ENCODE measurements around the gene KLHL22. TPM values are rescaled to one million over a fixed set of nuclear protein-coding genes. Genes with fewer than 3 reads are reported as not detected.
A peak's percentile ranks its signal among the peaks of the same experiment; 100 is the strongest.

Gene KLHL22
- total RNA-seq, 1 experiment from 2014 or later = 36.2 TPM

DNA sequence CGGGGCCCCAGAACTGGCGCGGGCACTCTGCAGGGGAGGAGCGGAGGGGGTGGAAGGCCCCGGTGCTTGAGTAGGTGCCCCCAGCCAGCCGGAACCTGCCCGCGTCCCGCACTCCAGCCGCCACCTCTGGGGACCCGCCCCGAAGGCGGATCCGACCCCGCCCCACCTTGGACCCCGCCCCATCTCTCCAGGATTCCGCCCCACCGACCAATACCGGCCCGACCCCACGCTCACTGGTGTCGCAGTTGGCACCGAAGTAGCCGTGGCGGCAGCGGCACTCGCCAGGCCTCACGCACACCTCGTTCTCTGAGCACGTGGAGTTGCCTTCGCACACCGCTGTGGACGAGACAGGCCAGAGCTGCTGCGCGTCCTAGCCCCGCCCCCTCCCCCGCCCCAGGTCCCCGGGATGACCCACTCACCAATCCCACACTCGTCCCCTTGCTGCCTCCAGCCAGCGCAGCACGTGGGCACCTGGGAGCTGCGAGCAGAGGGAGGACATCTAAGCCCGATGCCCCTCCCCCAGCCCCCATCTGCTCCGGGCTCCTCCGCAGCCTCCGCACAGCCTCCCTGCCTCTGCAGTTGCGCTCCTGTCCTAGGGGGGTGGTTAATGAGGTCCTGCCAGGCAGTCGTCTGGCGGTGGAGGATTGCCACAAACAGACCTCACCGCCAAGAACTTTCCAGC is 63.9 kb downstream of the KLHL22 start:
- H3K9me3 ChIP-seq (ENCODE audit: low read depth, low read length, poor library complexity, severe bottlenecking) = no peaks in the 10 kb centered on the region
- intact Hi-C loops (cut with micrococcal nuclease; ENCODE audit: unreplicated experiment) = loop anchor here (5.0 kb wide), 1 partner anchor 66 kb away; the partner anchor contains the start of gene KLHL22
- H3K27me3 ChIP-seq (replicated peaks; ENCODE audit: insufficient read depth, low read depth, low read length, poor library complexity) = peaks cover 3% of the 10 kb centered on the region
- peaks cover 3% of the 10 kb centered on the region for H3K4me1 ChIP-seq (ENCODE audit: insufficient read depth, low read length, poor library complexity, severe bottlenecking)
- no peaks in the 10 kb centered on the region for H3K36me3 ChIP-seq (ENCODE audit: insufficient read depth, low read length, poor library complexity, severe bottlenecking)
- CTCF ChIA-PET = no interaction called here
- TF ChIP-seq, protein P1, sequence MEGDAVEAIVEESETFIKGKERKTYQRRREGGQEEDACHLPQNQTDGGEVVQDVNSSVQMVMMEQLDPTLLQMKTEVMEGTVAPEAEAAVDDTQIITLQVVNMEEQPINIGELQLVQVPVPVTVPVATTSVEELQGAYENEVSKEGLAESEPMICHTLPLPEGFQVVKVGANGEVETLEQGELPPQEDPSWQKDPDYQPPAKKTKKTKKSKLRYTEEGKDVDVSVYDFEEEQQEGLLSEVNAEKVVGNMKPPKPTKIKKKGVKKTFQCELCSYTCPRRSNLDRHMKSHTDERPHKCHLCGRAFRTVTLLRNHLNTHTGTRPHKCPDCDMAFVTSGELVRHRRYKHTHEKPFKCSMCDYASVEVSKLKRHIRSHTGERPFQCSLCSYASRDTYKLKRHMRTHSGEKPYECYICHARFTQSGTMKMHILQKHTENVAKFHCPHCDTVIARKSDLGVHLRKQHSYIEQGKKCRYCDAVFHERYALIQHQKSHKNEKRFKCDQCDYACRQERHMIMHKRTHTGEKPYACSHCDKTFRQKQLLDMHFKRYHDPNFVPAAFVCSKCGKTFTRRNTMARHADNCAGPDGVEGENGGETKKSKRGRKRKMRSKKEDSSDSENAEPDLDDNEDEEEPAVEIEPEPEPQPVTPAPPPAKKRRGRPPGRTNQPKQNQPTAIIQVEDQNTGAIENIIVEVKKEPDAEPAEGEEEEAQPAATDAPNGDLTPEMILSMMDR (conservative IDR thresholded peaks at IDR 0.05; ENCODE audit: low read depth, low read length) = no peak
- no peak for TF ChIP-seq EZH2 (IDR thresholded peaks at IDR 0.05; ENCODE audit: borderline replicate concordance, low read depth, low read length, poor library complexity, severe bottlenecking)
- peak overlapping the region; percentile 38 for H3K4me3 ChIP-seq (ENCODE audit: low read depth, low read length, poor library complexity, severe bottlenecking)
- no TSS peak for BruUV-seq (replicated peaks)
- POLR2A ChIA-PET (ENCODE audit: low non-redundant PET) = no interaction called here
- no peak for DNase-seq (ENCODE audit: low spot score)
- H3K27ac ChIP-seq (ENCODE audit: low read depth, low read length, poor library complexity, severe bottlenecking) = no peak overlapping the region

DNA sequence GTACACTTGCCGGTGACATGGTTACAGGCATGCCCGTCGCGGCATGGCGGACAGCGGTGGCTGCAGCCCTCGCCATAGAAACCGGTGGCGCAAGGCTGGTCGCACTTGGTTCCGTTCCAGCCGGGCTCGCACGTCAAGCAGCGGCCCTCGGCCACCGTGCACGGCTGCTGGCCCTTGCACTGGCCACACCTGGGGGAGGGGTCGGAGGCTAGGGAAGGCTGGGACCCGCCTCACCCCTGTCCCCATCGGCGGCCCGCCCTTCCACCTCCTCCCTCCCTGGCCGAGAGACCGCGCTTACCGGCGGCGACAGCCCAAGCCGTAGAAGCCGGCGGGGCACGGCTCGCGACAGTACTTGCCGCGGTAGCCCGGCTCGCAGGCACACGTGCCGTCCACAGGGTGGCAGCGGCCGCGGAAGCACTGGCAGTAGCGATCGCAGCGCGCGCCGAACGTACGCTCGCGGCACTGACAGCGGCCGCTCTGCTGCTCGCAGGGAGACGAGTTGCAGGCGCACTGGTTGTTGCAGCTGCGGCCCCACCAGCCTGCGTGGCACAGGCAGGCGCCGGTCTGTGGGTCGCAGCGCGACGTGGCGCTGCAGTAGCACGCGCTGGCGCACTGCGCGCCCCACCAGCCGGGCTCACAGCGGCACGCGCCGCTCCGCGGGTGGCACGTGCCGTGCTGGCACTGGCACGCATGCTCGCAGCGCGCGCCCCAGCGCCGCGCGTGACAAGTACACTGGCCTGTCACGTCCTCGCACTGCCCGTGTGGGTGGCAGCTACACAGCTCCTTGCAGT is 64.7 kb downstream of the KLHL22 start:
- Histone ChIP-seq H3K36me3 (ENCODE audit: insufficient read depth, low read length, poor library complexity, severe bottlenecking) (no peaks in the 10 kb centered on the region), H3K4me3 (ENCODE audit: low read depth, low read length, poor library complexity, severe bottlenecking) (peak overlapping the region; percentile 38), H3K4me1 (ENCODE audit: insufficient read depth, low read length, poor library complexity, severe bottlenecking) (no peaks in the 10 kb centered on the region), H3K27me3 (replicated peaks; ENCODE audit: insufficient read depth, low read depth, low read length, poor library complexity) (no peaks in the 10 kb centered on the region), H3K27ac (ENCODE audit: low read depth, low read length, poor library complexity, severe bottlenecking) (no peak overlapping the region), H3K9me3 (ENCODE audit: low read depth, low read length, poor library complexity, severe bottlenecking) (no peaks in the 10 kb centered on the region)
- CTCF ChIA-PET = no interaction called here
- TF ChIP-seq, protein P1 (conservative IDR thresholded peaks at IDR 0.05; ENCODE audit: low read depth, low read length) = peak; percentile 64
- TF ChIP-seq EZH2 (IDR thresholded peaks at IDR 0.05; ENCODE audit: borderline replicate concordance, low read depth, low read length, poor library complexity, severe bottlenecking) = no peak
- BruUV-seq (replicated peaks) = no TSS peak
- intact Hi-C loops (cut with micrococcal nuclease; ENCODE audit: unreplicated experiment) = loop anchor here (5.0 kb wide), 1 partner anchor 66 kb away; the partner anchor contains the start of gene KLHL22
- peak; percentile 87 for DNase-seq (ENCODE audit: low spot score)
- POLR2A ChIA-PET (ENCODE audit: low non-redundant PET) = no interaction called here

DNA sequence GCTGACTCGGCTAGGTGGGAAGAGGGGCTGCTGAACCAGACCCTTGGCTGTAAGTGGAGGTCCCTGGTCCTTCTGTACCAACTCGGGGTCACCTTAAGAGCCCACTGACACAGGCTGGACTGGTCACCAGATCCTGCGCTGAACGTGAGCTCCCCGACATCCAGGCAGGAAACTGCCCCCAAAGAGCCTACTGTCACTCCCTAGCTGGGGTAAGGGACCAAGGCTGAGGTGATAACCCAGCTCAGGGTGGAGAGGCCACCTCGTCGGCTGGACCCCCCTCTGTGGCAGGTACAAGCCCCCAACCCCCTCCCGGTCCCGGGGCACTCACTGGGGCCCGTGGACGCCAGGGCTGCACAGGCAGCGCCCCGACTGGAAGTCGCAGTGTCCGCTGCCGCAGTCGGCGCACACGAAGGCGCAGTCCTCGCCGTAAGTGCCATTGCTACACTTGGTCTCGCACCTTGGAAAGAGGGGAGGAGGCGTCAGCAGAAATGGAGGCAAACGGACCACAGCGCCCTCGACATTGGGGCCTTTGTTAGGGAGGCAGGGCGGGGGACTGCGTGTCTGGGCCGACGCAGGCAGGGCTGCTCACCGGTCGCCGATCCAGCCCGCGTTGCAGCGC is 65.4 kb downstream of the KLHL22 start:
- no peak for DNase-seq (ENCODE audit: low spot score)
- Histone ChIP-seq H3K4me1 (ENCODE audit: insufficient read depth, low read length, poor library complexity, severe bottlenecking) (no peaks in the 10 kb centered on the region), H3K27ac (ENCODE audit: low read depth, low read length, poor library complexity, severe bottlenecking) (no peak overlapping the region), H3K27me3 (replicated peaks; ENCODE audit: insufficient read depth, low read depth, low read length, poor library complexity) (no peaks in the 10 kb centered on the region), H3K4me3 (ENCODE audit: low read depth, low read length, poor library complexity, severe bottlenecking) (no peak overlapping the region), H3K9me3 (ENCODE audit: low read depth, low read length, poor library complexity, severe bottlenecking) (no peaks in the 10 kb centered on the region), H3K36me3 (ENCODE audit: insufficient read depth, low read length, poor library complexity, severe bottlenecking) (no peaks in the 10 kb centered on the region)
- no peak for TF ChIP-seq EZH2 (IDR thresholded peaks at IDR 0.05; ENCODE audit: borderline replicate concordance, low read depth, low read length, poor library complexity, severe bottlenecking)
- TF ChIP-seq, protein P1 (conservative IDR thresholded peaks at IDR 0.05; ENCODE audit: low read depth, low read length) = no peak
- ChIA-PET CTCF (no interaction called here), POLR2A (ENCODE audit: low non-redundant PET) (no interaction called here)
- intact Hi-C loops (cut with micrococcal nuclease; ENCODE audit: unreplicated experiment) = loop anchor here (5.0 kb wide), 1 partner anchor 67 kb away; the partner anchor contains the start of gene KLHL22
- no TSS peak for BruUV-seq (replicated peaks)
